CD14-positive monocyte (primary cell): ENCODE results near the gene TPCN1. TPM values are rescaled to one million over a fixed set of nuclear protein-coding genes. Genes with fewer than 3 reads are reported as not detected.
A peak's percentile ranks its signal among the peaks of the same experiment; 100 is the strongest.

Experiments used
- DNase-seq, 3 donors: peaks; one replicate each; pipeline ENCODE4 v3.0.0-alpha.2; 2011 to 2022
- H2AFZ ChIP-seq: 2 replicates; pipeline ENCODE4 v1.6.0; 2012; ENCODE audit warnings: mild to moderate bottlenecking, low read depth, low read length, inconsistent platforms; ENCODE audit not compliant: insufficient read depth, poor library complexity, severe bottlenecking
- H3K27ac ChIP-seq, 2 donors: 1 replicate in 1 of 2; 2 replicates in 1 of 2; pipeline ENCODE4 v1.5.1; 2012 to 2013; ENCODE audit warnings: low read length in 2 of 2, control low read depth in 1 of 2, inconsistent platforms in 1 of 2, low read depth in 1 of 2, mild to moderate bottlenecking in 1 of 2
- H3K27me3 ChIP-seq, 2 donors: one replicate each; pipeline versions ENCODE4 v1.6.0 to v1.6.1; 2011 to 2013; ENCODE audit warnings: low read length in 2 of 2; ENCODE audit not compliant: control insufficient read depth in 2 of 2, insufficient read depth in 2 of 2
- H3K36me3 ChIP-seq, 2 donors: replicated peaks in 1 of 2; 1 replicate in 1 of 2; 2 replicates in 1 of 2; pipeline versions ENCODE4 v1.5.1 to v1.6.1; 2012 to 2013; ENCODE audit warnings: low read length in 2 of 2, control low read depth in 1 of 2, inconsistent platforms in 1 of 2, mild to moderate bottlenecking in 1 of 2; ENCODE audit not compliant: insufficient read depth in 2 of 2, control insufficient read depth in 1 of 2
- H3K4me1 ChIP-seq, 2 donors: 1 replicate in 1 of 2; 2 replicates in 1 of 2; pipeline versions ENCODE4 v1.5.1 to v1.6.1; 2012 to 2013; ENCODE audit warnings: low read length in 2 of 2, control low read depth in 1 of 2, inconsistent platforms in 1 of 2, mild to moderate bottlenecking in 1 of 2, moderate library complexity in 1 of 2; ENCODE audit not compliant: insufficient read depth in 2 of 2, control insufficient read depth in 1 of 2
- H3K4me2 ChIP-seq: replicated peaks from 2 replicates; pipeline ENCODE3; 2012; ENCODE audit warnings: low read length, moderate library complexity, mild to moderate bottlenecking; ENCODE audit not compliant: poor library complexity, severe bottlenecking; ENCODE audit errors: extremely low read depth
- H3K4me3 ChIP-seq, 3 experiments: fragments of 200-600 bp in 1 of 3; sonication (generic) in 1 of 3; replicated peaks in 1 of 3; 1 replicate in 2 of 3; 2 replicates in 1 of 3; pipeline ENCODE4 v1.5.1; 2011 to 2013; ENCODE audit warnings: low read length in 3 of 3, mild to moderate bottlenecking in 3 of 3, control low read depth in 2 of 3, low read depth in 2 of 3, inconsistent platforms in 1 of 3, moderate library complexity in 1 of 3
- H3K79me2 ChIP-seq: 2 replicates; pipeline ENCODE4 v1.6.0; 2012; ENCODE audit warnings: mild to moderate bottlenecking, control low read depth, inconsistent platforms, low read length, moderate library complexity; ENCODE audit not compliant: insufficient read depth
- H3K9ac ChIP-seq: 2 replicates; pipeline ENCODE4 v1.6.0; 2017; ENCODE audit warnings: low read length, mild to moderate bottlenecking; ENCODE audit not compliant: insufficient read depth, poor library complexity, severe bottlenecking
- H3K9me3 ChIP-seq, 2 donors: replicated peaks in 1 of 2; 1 replicate in 1 of 2; 2 replicates in 1 of 2; pipeline versions ENCODE4 v1.5.1 to v1.6.1; 2012 to 2013; ENCODE audit warnings: low read length in 2 of 2, control low read depth in 1 of 2; ENCODE audit not compliant: control insufficient read depth in 1 of 2, insufficient read depth in 1 of 2
- H4K20me1 ChIP-seq: 2 replicates; pipeline ENCODE4 v1.6.0; 2012; ENCODE audit warnings: mild to moderate bottlenecking, low read length, control low read depth, moderate library complexity; ENCODE audit not compliant: insufficient read depth
- H3K27ac Mint-ChIP-seq, 7 donors: one replicate each; pipeline ENCODE4 v1.8.0; 2020; ENCODE audit warnings: mild to moderate bottlenecking in 7 of 7, mixed read lengths in 7 of 7, moderate library complexity in 6 of 7, inconsistent platforms in 2 of 7
- H3K27me3 Mint-ChIP-seq, 3 donors: one replicate each; pipeline ENCODE4 v1.8.0; 2021 to 2022; ENCODE audit warnings: low read depth in 3 of 3, mild to moderate bottlenecking in 3 of 3, mixed read lengths in 3 of 3, moderate library complexity in 3 of 3, inconsistent platforms in 1 of 3
- H3K36me3 Mint-ChIP-seq, 2 donors: one replicate each; pipeline ENCODE4 v1.8.0; 2020; ENCODE audit warnings: mixed read lengths in 2 of 2, inconsistent platforms in 1 of 2, mild to moderate bottlenecking in 1 of 2
- H3K4me1 Mint-ChIP-seq: one replicate; pipeline ENCODE4 v1.8.0; 2020; ENCODE audit warnings: mild to moderate bottlenecking, mixed read lengths
- H3K4me3 Mint-ChIP-seq, 2 donors: one replicate each; pipeline ENCODE4 v1.8.0; 2020; ENCODE audit warnings: mild to moderate bottlenecking in 2 of 2, mixed read lengths in 2 of 2, moderate library complexity in 1 of 2
- H3K9me3 Mint-ChIP-seq, 7 donors: one replicate each; pipeline ENCODE4 v1.8.0; 2020 to 2022; ENCODE audit warnings: mixed read lengths in 7 of 7, mild to moderate bottlenecking in 6 of 7, moderate library complexity in 6 of 7, inconsistent platforms in 2 of 7
- CTCF ChIP-seq: fragments of 200-600 bp; IDR thresholded peaks from one replicate; pipeline ENCODE4 v1.8.0; 2022; ENCODE audit warnings: antibody characterized with exemption, mild to moderate bottlenecking
- WGBS: methylation state at CpG from one replicate; pipeline ENCODE4 v1.1.5; 2013; ENCODE audit warnings: missing lambda C conversion rate; ENCODE audit not compliant: insufficient coverage; 5-methylcytosine and 5-hydroxymethylcytosine counted together
- intact Hi-C, 2 donors: fragments of 100-400 bp; cut with micrococcal nuclease; formaldehyde crosslinking; loops; one replicate each; pipeline versions ENCODE4 v1.15.0 to v1.15.1; 2023
- polyA plus RNA-seq, 3 donors: library from polyadenylated mRNA; depleted of rRNA in 1 of 3; unstranded in 2 of 3; stranded (reverse) in 1 of 3; fragments of 300-500 nt in 2 of 3; fragments of >200 nt in 1 of 3; fragmentation: Illumina TruSeq in 2 of 3; gene quantifications; 1 replicate in 2 of 3; 2 replicates in 1 of 3; pipeline ENCODE4 v1.2.3, GENCODE V29; 2012 to 2021

The TPCN1 gene
- polyA plus RNA-seq, 3 donors = 20.4 to 110 (median 34.9) TPM

- H3K27me3 Mint-ChIP-seq = peaks cover 0 to 4% (median 2%) of the 10 kb centered on the region in 3 donors
- no peak for TF ChIP-seq CTCF
- Histone ChIP-seq H3K79me2 (peaks cover 17% of the 10 kb centered on the region), H3K27ac (peak overlapping the region in 1 of 2 donors; percentile 23), H3K4me1 (no peaks in the 10 kb centered on the region), H3K4me3 (no peak overlapping the region), H3K9ac (no peak overlapping the region), H3K27me3 (no peaks in the 10 kb centered on the region), H2AFZ (no peak overlapping the region), H3K4me2 (no peak overlapping the region), H4K20me1 (peaks cover 37% of the 10 kb centered on the region), H3K9me3 (peaks cover 0 to 7% of the 10 kb centered on the region in 2 donors), H3K36me3 (peaks cover 72 to 78% of the 10 kb centered on the region in 2 donors)
- peaks cover 78 to 93% of the 10 kb centered on the region in 2 donors for H3K36me3 Mint-ChIP-seq
- no peak overlapping the region for H3K4me3 Mint-ChIP-seq
- peaks cover 5 to 13% (median 11%) of the 10 kb centered on the region in 7 donors for H3K9me3 Mint-ChIP-seq
- DNase-seq = no peak
- intact Hi-C loops = no loop called here
- 97% methylated on average over 14 of the region's 15 CpGs for WGBS
- H3K27ac Mint-ChIP-seq = peak overlapping the region in 3 of 7 donors; percentile 70 to 85 (median 78)
- H3K4me1 Mint-ChIP-seq = peaks cover 6% of the 10 kb centered on the region
Observed at GRCh38 chr12:113318900-113319628, 97.8 kb downstream of the TPCN1 start.

GRCh38 chr12:113320401-113320800 lies 99.1 kb downstream of the TPCN1 start:
- DNase-seq = no peak
- no peak overlapping the region for H2AFZ ChIP-seq
- Mint-ChIP-seq H3K9me3 (peaks cover 5 to 14% (median 11%) of the 10 kb centered on the region in 7 donors), H3K27ac (no peak overlapping the region), H3K27me3 (peaks cover 0 to 4% (median 2%) of the 10 kb centered on the region in 3 donors), H3K36me3 (peaks cover 67 to 91% of the 10 kb centered on the region in 2 donors), H3K4me1 (peaks cover 6% of the 10 kb centered on the region), H3K4me3 (no peak overlapping the region)
- H3K27ac ChIP-seq = peak overlapping the region in 1 of 2 donors; percentile 23
- peaks cover 42% of the 10 kb centered on the region for H4K20me1 ChIP-seq
- intact Hi-C loops = loop anchor here in 1 of 2 donors (5.0 kb wide), 1 partner anchor 37 kb away; the partner anchor contains the start of gene PLBD2
- H3K79me2 ChIP-seq = peaks cover 25% of the 10 kb centered on the region
- H3K9me3 ChIP-seq = peaks cover 0 to 7% of the 10 kb centered on the region in 2 donors
- no peaks in the 10 kb centered on the region for H3K27me3 ChIP-seq
- TF ChIP-seq CTCF = no peak
- H3K4me2 ChIP-seq = no peak overlapping the region
- no peak overlapping the region for H3K4me3 ChIP-seq
- H3K9ac ChIP-seq = no peak overlapping the region
- H3K36me3 ChIP-seq = peaks cover 58 to 69% of the 10 kb centered on the region in 2 donors
- WGBS = 100% methylated on average over 8 of the region's 12 CpGs
- no peaks in the 10 kb centered on the region for H3K4me1 ChIP-seq
